Neural progenitor cell (in vitro differentiated cells): ENCODE results near the gene TNFSF12. TPM values are rescaled to one million over a fixed set of nuclear protein-coding genes. Genes with fewer than 3 reads are reported as not detected.

Experiments
- DNase-seq: peaks from one replicate; pipeline ENCODE4 v3.0.0-alpha.2; 2016; ENCODE audit warnings: low spot score
- H2AFZ ChIP-seq: fragments of 200-600 bp; sonication (generic); replicated peaks from 2 replicates; pipeline ENCODE4 v1.6.1; 2016; ENCODE audit warnings: antibody characterized with exemption
- H3F3A ChIP-seq: fragments of 200-600 bp; sonication (generic); 2 replicates; pipeline ENCODE4 v1.6.1; 2016; ENCODE audit warnings: antibody characterized with exemption, low read depth
- H3K27ac ChIP-seq: fragments of 200-600 bp; sonication (generic); 2 replicates; pipeline ENCODE4 v1.5.1; 2016; ENCODE audit warnings: mild to moderate bottlenecking
- H3K27me3 ChIP-seq: fragments of 200-600 bp; sonication (generic); 2 replicates; pipeline ENCODE4 v1.6.1; 2016; ENCODE audit warnings: mild to moderate bottlenecking, moderate library complexity
- H3K36me3 ChIP-seq: fragments of 200-600 bp; sonication (generic); 2 replicates; pipeline ENCODE4 v1.5.1; 2016
- H3K4me1 ChIP-seq: fragments of 200-600 bp; sonication (generic); 2 replicates; pipeline ENCODE4 v1.6.1; 2016; ENCODE audit warnings: mixed run types
- H3K4me2 ChIP-seq: fragments of 200-600 bp; sonication (generic); 2 replicates; pipeline ENCODE4 v1.6.1; 2016
- H3K4me3 ChIP-seq: fragments of 200-600 bp; sonication (generic); 2 replicates; pipeline ENCODE4 v1.5.1; 2016
- H3K79me2 ChIP-seq: fragments of 200-600 bp; sonication (generic); 2 replicates; pipeline ENCODE4 v1.6.1; 2016; ENCODE audit warnings: low read depth
- H3K9ac ChIP-seq: fragments of 200-600 bp; sonication (generic); 2 replicates; pipeline ENCODE4 v1.6.1; 2016
- H3K9me3 ChIP-seq: fragments of 200-600 bp; sonication (generic); 2 replicates; pipeline ENCODE4 v1.5.1; 2016; ENCODE audit warnings: low read depth
- H4K20me1 ChIP-seq: fragments of 200-600 bp; sonication (generic); 2 replicates; pipeline ENCODE4 v1.6.1; 2016; ENCODE audit warnings: low read depth
- H3K27ac Mint-ChIP-seq: 3 replicates; pipeline ENCODE4 v1.8.0; 2021; ENCODE audit warnings: mixed read lengths
- H3K27me3 Mint-ChIP-seq: 2 replicates; pipeline ENCODE4 v1.8.0; 2022; ENCODE audit warnings: low read depth, mild to moderate bottlenecking, inconsistent platforms, moderate library complexity, mixed read lengths; ENCODE audit not compliant: insufficient read depth
- H3K36me3 Mint-ChIP-seq: 3 replicates; pipeline ENCODE4 v1.8.0; 2021; ENCODE audit warnings: mixed read lengths
- H3K4me1 Mint-ChIP-seq: 3 replicates; pipeline ENCODE4 v1.8.0; 2021; ENCODE audit warnings: mixed read lengths
- H3K4me3 Mint-ChIP-seq: 3 replicates; pipeline ENCODE4 v1.8.0; 2021; ENCODE audit warnings: mild to moderate bottlenecking, moderate library complexity, mixed read lengths
- H3K9me3 Mint-ChIP-seq: 3 replicates; pipeline ENCODE4 v1.8.0; 2020; ENCODE audit warnings: mixed read lengths
- EZH2 ChIP-seq: fragments of 200-600 bp; sonication (generic); IDR thresholded peaks from 2 replicates; pipeline ENCODE4 v1.6.1; 2017; ENCODE audit warnings: antibody characterized with exemption, mild to moderate bottlenecking, moderate library complexity
- EZH2phosphoT487 ChIP-seq: fragments of 200-600 bp; sonication (generic); IDR thresholded peaks from 2 replicates; pipeline ENCODE4 v1.6.1; 2017; ENCODE audit warnings: antibody characterized with exemption
- total RNA-seq: library from RNA; depleted of rRNA; stranded (reverse); fragments of >200 nt; gene quantifications from 2 replicates; pipeline ENCODE4 v1.2.3, GENCODE V29; 2015; ENCODE audit warnings: low replicate concordance
- TF ChIP-seq, protein P1 (sequence below): fragments of 200-600 bp; sonication (generic); IDR thresholded peaks from 2 replicates; pipeline ENCODE4 v1.5.1; 2017; ENCODE audit warnings: antibody characterized with exemption, mild to moderate bottlenecking

Gene TNFSF12
- total RNA-seq, 1 donor from 2014 or later, result 0.75 TPM

DNA sequence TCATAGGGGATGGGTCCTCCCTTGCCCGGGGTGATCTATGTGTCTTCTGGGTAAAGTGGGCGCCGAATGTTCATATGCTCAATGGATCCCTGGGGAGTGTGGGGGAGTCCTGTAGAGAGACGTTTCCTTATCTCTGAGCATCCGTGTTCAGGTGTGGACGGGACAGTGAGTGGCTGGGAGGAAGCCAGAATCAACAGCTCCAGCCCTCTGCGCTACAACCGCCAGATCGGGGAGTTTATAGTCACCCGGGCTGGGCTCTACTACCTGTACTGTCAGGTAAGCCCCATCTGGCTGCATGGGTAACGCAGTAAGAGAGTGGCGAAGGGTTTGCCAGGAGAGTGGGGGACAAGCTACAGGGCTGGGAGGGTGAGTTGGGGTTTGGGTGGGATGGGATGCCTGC, 7.8 kb downstream of the TNFSF12 start:
- H3K4me1 Mint-ChIP-seq, result peaks cover 37% of the 10 kb centered on the region
- H3F3A ChIP-seq, result peaks cover 43% of the 10 kb centered on the region

DNA sequence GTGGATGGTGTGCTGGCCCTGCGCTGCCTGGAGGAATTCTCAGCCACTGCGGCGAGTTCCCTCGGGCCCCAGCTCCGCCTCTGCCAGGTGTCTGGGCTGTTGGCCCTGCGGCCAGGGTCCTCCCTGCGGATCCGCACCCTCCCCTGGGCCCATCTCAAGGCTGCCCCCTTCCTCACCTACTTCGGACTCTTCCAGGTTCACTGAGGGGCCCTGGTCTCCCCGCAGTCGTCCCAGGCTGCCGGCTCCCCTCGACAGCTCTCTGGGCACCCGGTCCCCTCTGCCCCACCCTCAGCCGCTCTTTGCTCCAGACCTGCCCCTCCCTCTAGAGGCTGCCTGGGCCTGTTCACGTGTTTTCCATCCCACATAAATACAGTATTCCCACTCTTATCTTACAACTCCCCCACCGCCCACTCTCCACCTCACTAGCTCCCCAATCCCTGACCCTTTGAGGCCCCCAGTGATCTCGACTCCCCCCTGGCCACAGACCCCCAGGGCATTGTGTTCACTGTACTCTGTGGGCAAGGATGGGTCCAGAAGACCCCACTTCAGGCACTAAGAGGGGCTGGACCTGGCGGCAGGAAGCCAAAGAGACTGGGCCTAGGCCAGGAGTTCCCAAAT, 8.4 kb downstream of the TNFSF12 start:
- Histone ChIP-seq H3K27ac (no peak overlapping the region), H3K4me2 (peak overlapping the region; percentile 40), H4K20me1 (peaks cover 3% of the 10 kb centered on the region), H3K27me3 (no peaks in the 10 kb centered on the region), H3K9me3 (no peaks in the 10 kb centered on the region), H3K9ac (no peak overlapping the region), H3K36me3 (no peaks in the 10 kb centered on the region), H2AFZ (peak overlapping the region; percentile 48), H3F3A (peaks cover 45% of the 10 kb centered on the region), H3K4me1 (peaks cover 27% of the 10 kb centered on the region), H3K4me3 (no peak overlapping the region), H3K79me2 (peaks cover 4% of the 10 kb centered on the region)
- Mint-ChIP-seq H3K27ac (no peak overlapping the region), H3K27me3 (peaks cover 4% of the 10 kb centered on the region), H3K4me3 (no peak overlapping the region), H3K4me1 (peaks cover 37% of the 10 kb centered on the region), H3K9me3 (no peaks in the 10 kb centered on the region), H3K36me3 (no peaks in the 10 kb centered on the region)
- no peak for DNase-seq
- TF ChIP-seq EZH2 (no peak), EZH2phosphoT487 (no peak)
- TF ChIP-seq, protein P1, sequence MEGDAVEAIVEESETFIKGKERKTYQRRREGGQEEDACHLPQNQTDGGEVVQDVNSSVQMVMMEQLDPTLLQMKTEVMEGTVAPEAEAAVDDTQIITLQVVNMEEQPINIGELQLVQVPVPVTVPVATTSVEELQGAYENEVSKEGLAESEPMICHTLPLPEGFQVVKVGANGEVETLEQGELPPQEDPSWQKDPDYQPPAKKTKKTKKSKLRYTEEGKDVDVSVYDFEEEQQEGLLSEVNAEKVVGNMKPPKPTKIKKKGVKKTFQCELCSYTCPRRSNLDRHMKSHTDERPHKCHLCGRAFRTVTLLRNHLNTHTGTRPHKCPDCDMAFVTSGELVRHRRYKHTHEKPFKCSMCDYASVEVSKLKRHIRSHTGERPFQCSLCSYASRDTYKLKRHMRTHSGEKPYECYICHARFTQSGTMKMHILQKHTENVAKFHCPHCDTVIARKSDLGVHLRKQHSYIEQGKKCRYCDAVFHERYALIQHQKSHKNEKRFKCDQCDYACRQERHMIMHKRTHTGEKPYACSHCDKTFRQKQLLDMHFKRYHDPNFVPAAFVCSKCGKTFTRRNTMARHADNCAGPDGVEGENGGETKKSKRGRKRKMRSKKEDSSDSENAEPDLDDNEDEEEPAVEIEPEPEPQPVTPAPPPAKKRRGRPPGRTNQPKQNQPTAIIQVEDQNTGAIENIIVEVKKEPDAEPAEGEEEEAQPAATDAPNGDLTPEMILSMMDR, result no peak

More for the DNA sequence above, 7.8 kb downstream of the TNFSF12 start:
- Mint-ChIP-seq H3K9me3 (no peaks in the 10 kb centered on the region), H3K27ac (peak overlapping the region; percentile 15), H3K36me3 (no peaks in the 10 kb centered on the region), H3K27me3 (peaks cover 8% of the 10 kb centered on the region), H3K4me3 (peak overlapping the region; percentile 14)
- H3K27me3 ChIP-seq, result no peaks in the 10 kb centered on the region
- no peak for DNase-seq
- no peaks in the 10 kb centered on the region for H4K20me1 ChIP-seq
- no peak overlapping the region for H2AFZ ChIP-seq
- no peaks in the 10 kb centered on the region for H3K9me3 ChIP-seq
- no peak overlapping the region for H3K27ac ChIP-seq
- H3K9ac ChIP-seq, result no peak overlapping the region
- H3K36me3 ChIP-seq, result no peaks in the 10 kb centered on the region
- peaks cover 27% of the 10 kb centered on the region for H3K4me1 ChIP-seq
- H3K4me3 ChIP-seq, result no peak overlapping the region
- TF ChIP-seq, protein P1, result no peak
- TF ChIP-seq EZH2 (no peak), EZH2phosphoT487 (no peak)
- H3K4me2 ChIP-seq, result no peak overlapping the region
- H3K79me2 ChIP-seq, result no peaks in the 10 kb centered on the region

DNA sequence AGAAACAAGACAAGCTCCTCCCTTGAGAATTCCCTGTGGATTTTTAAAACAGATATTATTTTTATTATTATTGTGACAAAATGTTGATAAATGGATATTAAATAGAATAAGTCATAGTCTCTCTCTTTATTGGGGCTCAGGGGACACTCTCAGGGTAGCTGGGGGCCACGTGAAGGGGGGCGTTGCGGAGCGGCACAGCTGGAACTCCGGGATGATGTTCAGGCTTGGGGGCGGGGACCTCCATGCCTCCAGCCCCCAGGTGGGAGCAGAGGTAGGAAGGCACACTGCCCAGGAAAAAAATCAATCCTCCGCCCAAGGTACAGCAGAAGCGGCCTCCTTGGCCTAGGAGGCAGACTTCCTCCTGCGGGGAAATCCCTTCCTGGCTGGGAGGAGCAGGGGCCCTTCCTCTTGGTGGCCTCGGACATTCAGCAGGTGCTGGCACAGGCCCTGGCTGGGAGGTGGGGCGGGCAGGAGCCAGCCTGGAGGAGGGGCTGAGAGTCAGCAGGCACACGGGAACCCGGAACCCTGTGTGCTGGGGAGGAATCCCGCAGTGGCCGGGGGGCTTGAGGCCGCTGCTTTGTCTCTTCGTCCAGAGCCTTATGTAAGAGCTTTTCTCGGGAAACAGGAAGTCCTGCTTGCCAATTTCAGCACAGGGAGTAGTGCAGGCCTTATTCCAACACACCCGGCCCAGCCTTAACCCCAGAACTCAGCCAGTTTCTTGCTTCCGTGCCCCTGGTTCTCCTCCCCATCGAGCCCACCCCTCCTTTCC, 9.1 kb downstream of the TNFSF12 start:
- H3K4me1 Mint-ChIP-seq, result peaks cover 44% of the 10 kb centered on the region
- Histone ChIP-seq H3K9me3 (no peaks in the 10 kb centered on the region), H3K27ac (no peak overlapping the region), H4K20me1 (peaks cover 10% of the 10 kb centered on the region), H3K79me2 (peaks cover 11% of the 10 kb centered on the region), H3K4me3 (no peak overlapping the region), H3K4me2 (peak overlapping the region; percentile 40), H2AFZ (peak overlapping the region; percentile 48), H3K36me3 (no peaks in the 10 kb centered on the region), H3K9ac (no peak overlapping the region), H3F3A (peaks cover 50% of the 10 kb centered on the region), H3K4me1 (peaks cover 33% of the 10 kb centered on the region), H3K27me3 (no peaks in the 10 kb centered on the region)
- TF ChIP-seq, protein P1, result no peak
- TF ChIP-seq EZH2 (no peak), EZH2phosphoT487 (no peak)
- no peaks in the 10 kb centered on the region for H3K9me3 Mint-ChIP-seq
- peaks cover 4% of the 10 kb centered on the region for H3K27me3 Mint-ChIP-seq
- H3K27ac Mint-ChIP-seq, result peak overlapping the region; percentile 90
- peak; percentile 71 for DNase-seq
- peak overlapping the region; percentile 50 for H3K4me3 Mint-ChIP-seq
- peaks cover 3% of the 10 kb centered on the region for H3K36me3 Mint-ChIP-seq
